GM08714 (cell line): ENCODE measurements around the gene ANKS1A.

Source experiments
- H3K4me3 ChIP-seq: fragments of 200-500 bp; sonication (Bioruptor generic); 2 replicates; pipeline ENCODE4 v1.5.1; 2014; ENCODE audit warnings: mild to moderate bottlenecking, low read length, inconsistent platforms
- ZNF274 ChIP-seq: IDR thresholded peaks from 2 replicates; pipeline ENCODE4 v1.6.1; 2012; ENCODE audit warnings: mild to moderate bottlenecking, low read depth, low read length

ANKS1A gene

DNA sequence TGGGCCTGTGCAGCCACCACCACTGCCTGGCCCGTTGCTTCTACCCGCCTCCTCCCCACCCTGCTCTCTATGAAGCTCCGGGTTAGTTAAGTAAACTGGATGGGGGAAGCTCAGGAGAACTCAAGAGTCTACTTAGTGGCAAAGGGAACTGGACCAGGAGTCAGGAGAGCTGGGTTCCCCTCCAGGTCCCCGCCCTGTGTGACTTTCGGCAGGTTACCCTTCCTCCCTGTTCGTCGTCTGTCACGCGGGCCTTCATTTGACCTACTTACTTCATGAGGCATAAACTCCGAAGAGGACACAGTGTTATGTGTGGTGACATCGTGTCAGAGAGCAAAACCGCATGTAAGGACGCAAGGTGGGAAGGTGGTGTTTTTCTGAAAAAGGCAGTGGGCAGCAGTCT lies 176.8 kb downstream of the ANKS1A start:
- no peak overlapping the region for H3K4me3 ChIP-seq
- no peak for TF ChIP-seq ZNF274

DNA sequence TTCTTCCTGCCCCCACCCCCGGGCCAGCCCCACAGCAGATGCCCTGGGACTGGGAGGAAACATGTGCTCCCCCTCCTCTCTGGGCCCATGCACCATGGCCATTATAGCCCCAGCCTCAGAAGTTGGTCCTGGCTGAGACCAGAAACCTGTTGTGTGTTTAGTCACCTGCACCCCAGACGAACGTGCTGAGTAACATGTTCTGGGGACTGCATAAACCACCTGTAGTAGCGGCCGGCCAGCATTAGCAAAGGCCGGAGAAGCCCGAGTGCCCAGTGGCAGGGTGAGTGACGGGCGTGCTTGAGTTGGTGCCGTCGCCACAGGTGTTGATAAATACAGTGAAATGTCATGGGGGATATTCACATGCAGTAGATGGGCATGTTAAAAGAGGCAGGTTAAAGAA lies 178.2 kb downstream of the ANKS1A start:
- no peak for TF ChIP-seq ZNF274
- no peak overlapping the region for H3K4me3 ChIP-seq

DNA sequence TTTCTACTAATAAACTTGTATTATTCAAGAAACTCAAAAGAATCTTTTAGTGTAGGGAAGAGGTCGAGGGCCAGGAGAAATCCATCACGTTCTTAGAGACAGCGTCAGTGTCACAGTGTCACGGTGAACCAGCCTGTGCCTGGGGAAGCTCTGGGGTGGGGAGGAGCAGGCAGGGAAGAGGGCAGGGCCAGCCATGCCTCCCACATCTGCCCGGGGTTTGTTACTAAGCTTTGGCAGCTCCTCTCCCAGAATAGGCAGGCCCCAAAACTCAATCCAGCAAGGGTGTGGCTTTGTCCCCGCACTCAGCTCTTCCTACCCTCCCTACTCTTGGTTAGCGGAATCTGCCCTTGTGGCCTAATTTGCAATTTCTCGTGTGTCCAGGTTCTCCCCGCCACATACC lies 179.2 kb downstream of the ANKS1A start:
- no peak overlapping the region for H3K4me3 ChIP-seq
- TF ChIP-seq ZNF274, result no peak

DNA sequence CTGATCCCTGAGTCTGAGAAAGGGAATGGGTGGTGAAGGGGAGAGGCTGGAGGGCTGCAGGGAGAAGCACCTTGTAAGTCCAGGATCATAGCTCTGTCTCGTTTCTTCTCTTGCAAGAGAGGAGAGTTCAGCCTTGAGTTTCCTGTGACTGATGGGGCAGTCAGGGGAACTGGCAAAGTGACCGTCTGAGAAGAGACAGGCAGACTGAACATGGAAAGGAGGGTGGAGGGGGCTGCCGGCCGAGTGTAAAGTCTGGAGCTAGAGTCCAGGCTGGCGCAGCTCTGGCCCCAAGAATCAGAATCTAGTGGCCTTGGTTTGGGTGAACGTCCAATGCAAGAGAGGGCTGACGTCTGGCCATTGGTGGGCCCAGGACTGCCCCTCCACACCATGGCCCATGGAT lies 179.6 kb downstream of the ANKS1A start:
- no peak for TF ChIP-seq ZNF274
- H3K4me3 ChIP-seq, result no peak overlapping the region

DNA sequence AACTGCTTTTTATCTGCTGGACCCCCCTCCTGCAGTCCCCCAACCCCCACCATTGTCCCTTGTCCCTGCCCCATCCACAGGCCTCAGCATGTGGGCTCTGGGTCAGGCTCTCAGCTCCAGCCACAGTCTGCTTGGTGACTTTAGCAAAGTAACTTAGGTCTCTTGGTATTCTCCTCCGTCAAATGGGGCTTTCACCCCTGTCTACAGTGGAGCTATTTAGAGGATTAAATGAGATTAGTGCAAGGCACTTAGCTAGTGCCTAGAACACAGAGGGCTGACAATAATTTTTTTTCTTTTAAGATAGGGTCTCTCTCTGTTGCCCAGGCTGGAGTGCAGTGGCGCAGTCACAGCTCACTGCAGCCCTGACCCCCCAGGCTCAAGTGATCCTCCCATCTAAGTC lies 180.2 kb downstream of the ANKS1A start:
- no peak overlapping the region for H3K4me3 ChIP-seq
- no peak for TF ChIP-seq ZNF274

DNA sequence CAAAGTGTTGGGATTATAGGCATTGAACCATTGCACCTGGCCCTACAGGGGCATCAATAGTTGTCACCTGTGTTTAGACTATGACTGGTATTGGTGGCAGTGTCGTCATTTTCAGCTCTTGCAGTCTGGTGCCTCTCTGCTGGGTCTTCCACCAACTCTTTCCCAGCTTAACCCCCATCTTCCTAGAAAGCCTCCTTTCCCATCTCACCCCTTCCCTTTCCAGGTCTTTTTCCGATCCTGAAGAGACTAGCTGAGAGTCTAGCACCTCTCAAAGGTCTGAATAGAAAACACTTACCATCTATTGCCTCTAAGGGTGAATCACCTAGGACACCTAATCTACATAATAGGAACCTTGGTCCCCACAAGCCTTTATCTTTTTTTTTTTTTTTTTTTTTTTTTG lies 181.1 kb downstream of the ANKS1A start:
- no peak for TF ChIP-seq ZNF274

DNA sequence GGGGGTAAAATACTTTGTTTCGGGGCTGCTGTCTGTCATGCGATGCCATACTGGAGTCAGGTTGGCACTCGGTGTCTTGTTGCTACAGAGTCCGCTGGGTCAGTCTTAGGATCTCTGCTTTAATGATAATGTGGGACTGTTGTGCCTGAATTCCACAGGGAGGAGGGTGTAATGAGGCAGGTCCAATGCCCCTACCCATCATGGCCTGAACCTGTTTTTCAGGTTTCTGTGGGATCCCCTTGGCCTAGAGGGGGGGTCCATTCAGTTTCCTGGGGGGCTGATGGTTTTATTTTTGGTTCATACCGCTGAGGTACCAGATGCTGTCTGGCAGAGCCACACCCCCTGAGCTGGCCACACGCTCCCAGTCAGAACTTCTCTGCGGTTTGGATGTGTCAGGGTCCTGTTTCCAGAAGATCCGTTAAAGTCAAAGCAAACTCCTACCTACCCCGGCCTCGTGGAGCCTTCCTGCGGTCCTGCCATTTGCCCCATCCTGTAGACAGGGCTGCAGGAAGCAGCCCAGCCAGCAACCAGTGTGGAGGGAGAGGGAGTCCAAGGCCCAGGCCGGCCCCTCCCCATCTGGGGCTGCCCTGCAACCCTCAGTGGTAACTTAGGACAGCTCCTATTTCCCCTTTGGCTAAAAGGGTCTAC lies 182.4 kb downstream of the ANKS1A start:
- TF ChIP-seq ZNF274, result no peak
- H3K4me3 ChIP-seq, result no peak overlapping the region

More for the DNA sequence above, 181.1 kb downstream of the ANKS1A start:
- H3K4me3 ChIP-seq, result no peak overlapping the region

DNA sequence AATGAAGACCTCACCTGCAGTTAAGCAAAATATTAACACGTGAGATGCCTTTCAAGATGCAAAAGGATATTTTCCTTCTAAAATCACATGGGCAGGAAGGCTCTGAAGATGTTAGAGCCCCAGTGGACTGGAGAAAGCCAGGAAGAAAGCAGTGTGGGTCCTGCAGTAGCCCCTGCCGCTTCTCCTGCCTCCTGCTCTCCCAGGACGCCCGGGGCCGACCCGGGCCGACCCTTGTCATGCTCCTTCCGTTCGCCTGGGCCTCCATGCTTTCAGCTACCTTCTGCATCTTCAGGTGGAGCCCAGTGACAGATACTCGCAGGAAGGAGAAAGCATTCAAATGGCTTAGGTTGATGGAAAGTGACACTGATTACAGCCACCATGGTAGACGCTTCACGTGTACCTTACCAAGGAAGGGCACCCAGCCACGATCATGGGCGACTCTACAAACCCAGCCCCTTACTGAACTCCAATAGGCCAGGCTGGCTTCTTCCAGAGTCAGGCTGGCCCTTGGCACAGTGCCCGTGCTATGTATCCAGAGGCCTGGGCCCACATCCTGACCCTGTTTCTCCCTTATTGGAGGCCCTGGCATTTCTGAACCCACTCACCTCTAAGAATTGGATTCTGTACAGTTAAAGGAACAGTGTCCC lies 183.1 kb downstream of the ANKS1A start:
- TF ChIP-seq ZNF274, result no peak
- H3K4me3 ChIP-seq, result no peak overlapping the region

DNA sequence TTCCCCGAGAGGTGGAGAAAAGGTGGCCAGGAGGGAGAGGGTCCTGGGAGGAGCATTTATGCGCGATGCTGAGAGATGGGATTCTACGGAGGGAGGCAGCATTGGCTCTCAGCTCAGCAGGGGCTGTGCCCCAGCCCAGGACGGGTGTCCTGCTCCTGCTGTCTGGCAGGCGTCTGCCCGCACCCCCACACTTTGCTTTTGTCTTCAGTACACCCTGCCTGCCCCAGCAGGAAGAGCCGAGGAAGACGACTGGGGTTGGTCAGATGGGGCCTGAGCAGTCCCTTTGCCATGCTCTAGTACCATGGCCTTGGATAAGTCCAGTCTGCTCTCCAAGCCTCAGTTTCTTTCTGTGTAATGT lies 183.6 kb downstream of the ANKS1A start:
- H3K4me3 ChIP-seq, result no peak overlapping the region
- no peak for TF ChIP-seq ZNF274

DNA sequence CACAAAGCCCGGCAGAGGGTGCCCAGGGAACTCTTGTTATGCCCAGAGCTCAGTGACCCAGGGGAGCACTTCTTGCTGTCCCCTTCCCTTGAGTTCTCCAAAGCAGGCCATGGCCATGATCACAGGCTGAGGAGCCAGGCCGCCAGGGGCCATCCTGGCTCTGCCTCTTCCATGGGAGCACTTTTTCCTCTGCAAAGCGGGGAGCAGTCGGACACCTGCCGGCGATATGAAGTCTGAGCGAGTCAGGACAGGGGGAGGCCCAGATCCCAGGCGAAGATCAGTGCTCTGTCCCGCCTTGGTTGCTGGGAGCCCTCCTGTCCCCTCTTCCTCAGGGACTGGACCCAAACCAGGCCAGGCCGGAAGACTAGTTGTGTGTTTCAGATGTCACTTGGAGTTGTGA lies 184.2 kb downstream of the ANKS1A start:
- no peak for TF ChIP-seq ZNF274
- no peak overlapping the region for H3K4me3 ChIP-seq

DNA sequence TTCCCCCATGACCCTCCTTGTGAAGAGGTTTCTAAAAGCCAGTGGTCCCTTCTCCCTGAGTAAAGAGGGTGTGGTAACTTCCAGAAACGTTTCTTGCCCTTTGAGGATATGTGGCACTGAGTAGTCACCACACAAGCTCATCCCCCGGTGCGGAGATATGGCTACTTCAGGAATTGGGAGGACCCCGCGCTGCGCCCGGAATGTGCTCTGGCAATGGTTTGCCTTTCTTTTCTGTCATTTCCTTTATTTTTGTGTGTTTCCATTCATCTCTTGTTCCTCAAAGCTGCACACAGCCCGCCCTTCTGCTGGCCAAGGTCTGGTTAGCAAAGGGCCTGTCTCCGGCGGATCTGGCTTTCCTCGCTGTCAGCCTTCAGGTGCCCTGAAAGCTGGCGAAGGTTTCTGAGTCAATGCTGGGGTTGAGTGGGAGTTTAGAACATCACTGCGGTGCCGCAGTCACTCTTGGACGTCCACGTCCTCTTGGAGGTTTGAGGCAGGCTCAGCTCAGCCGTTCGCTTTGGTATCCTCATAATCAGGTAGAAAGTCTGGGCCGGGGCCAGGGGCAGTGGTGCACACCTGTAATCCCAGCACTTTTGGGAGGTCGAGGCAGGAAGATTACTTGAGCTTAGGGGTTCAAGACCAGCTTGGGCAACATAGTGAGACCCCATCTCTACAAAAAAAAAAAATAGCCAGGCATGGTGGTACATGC lies 184.9 kb downstream of the ANKS1A start:
- TF ChIP-seq ZNF274, result no peak

DNA sequence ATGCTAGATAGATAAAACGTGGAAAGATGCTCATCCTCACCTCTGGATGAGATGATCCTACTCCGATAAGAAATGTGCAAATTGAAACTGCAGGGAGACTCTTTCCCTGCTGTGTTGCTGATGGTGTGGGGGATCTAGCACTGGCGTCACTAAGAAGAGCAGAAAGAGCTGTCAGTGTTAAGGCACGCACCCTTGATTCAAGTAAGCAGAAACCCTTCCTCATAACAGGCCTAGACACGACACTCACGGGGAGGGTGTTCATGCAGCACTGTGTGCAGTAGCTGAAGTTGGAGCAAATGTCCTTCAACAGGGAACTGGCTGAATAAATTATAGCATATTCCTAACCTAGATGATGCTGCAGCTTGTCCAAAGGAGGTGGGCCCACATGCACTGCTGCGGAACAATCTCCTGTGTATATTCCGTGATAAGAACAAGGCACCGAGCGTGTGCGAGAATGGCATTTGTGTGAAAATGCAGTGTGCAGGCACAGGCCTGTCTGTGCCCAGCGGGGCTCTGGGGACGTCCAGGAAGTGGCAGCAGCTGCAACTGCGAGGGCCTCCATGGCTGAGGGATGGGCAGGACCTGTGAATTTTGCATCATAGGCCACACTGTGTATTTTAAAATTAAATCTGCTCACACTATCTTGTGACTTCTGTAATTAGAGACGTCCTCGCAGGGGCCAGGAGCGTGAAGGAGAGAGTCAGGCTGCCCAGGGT lies 188.1 kb downstream of the ANKS1A start:
- no peak for TF ChIP-seq ZNF274
- H3K4me3 ChIP-seq, result no peak overlapping the region

More for the DNA sequence above, 184.9 kb downstream of the ANKS1A start:
- H3K4me3 ChIP-seq, result no peak overlapping the region

DNA sequence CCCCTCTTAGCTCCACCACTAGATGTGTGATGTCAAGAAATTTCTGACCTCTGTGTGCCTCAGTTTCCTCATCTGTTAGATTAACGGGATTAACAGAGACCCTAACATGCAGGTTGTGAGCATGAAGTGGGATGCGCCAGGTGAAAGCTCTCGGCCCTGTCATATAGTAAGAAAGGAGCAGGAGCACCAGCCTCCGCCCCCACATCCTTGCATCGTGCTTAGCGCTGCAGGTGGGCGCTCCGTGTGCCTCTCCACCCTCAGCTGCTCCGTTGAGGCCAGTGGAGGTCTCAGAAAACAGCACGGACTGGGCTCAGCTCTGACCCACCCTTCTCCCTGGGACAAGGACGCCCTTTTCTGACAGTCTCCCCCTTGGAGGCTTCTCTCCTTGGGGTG lies 188.7 kb downstream of the ANKS1A start:
- TF ChIP-seq ZNF274, result no peak
- H3K4me3 ChIP-seq, result no peak overlapping the region

DNA sequence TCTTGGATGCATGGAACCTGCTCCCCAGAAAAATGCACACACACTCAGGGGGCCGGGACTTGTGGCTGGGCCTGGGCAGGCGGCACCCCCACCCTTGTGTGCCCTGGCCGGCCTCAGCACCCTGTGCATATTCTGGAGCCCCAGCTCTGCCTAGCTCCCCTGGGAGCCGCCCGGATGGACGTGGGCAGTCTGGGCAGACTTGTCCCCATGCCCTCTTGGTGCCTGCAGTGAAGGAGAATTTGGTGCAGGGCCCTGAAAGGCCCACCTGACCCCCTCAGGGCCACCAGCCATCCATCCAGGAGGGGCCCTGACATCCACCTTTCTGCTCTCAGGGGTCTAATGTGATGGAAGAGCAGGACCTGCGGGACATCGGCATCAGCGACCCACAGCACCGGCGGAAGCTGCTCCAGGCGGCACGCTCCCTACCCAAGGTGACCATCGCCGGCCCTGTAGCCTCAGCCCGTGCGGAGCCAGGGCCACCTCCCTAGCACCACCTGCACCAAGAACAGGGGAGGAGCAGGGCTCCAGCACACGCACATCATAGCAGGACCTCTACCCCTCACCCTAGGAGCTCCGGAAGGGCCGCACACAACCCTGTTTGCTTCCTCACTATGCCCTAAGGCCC lies 189.3 kb downstream of the ANKS1A start:
- H3K4me3 ChIP-seq, result no peak overlapping the region

More for the DNA sequence above, 189.3 kb downstream of the ANKS1A start:
- TF ChIP-seq ZNF274, result no peak
